ENCODE measurements around the gene DCD. TPM values are rescaled to one million over a fixed set of nuclear protein-coding genes. Genes with fewer than 3 reads are reported as not detected.

DCD gene
- total and polyA plus RNA-seq, 2 of the 8 experiments (the other 6 are each of a cell fraction or from before 2014, with no cell fraction given), result not detected

DNA sequence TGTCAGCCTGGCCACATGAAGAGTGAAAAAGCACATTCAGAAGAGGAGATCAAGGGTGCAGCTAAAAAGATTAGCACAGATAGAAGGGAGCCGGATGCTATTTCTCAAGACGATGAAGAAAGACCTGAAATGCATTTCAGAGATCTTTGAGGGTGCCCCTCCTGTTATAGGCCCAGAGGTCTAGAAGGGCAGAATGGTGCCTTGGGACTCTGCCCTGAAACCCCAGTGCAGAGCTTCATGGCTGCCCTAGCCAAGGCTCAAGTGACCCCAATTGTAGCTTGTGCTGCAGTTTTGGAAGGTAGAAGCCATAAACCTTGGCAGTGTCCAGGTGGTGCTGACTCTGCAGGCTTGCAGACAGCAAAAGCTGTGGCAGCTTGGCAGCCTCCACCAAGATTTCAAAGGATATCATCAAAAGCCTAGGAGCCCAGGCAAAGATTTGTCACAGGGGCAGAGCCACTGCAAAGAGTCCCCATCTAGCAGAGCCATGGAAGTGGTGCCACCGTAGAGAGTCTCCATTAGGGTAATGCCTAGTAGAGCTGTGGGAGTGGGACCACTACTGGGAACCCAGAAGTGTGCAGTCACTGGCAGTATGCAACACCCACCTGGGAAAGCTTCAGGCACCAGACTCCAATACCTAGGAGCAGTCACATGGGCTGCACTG, 19.8 kb downstream of the DCD start (continued):
- TF ChIP-seq SRF (IDR thresholded peaks at IDR 0.05; ENCODE audit: low read depth, low read length) (no peak), SIRT6 (IDR thresholded peaks at IDR 0.05; ENCODE audit: low read length) (no peak), POLR2A (IDR thresholded peaks at IDR 0.05; ENCODE audit: control extremely low read depth in 1 of 2, low read depth in 2 of 2, low read length in 2 of 2) (no peak), ZNF274 (IDR thresholded peaks at IDR 0.05; ENCODE audit: borderline replicate concordance, extremely low read depth, low read length) (no peak), RXRA (IDR thresholded peaks at IDR 0.05; ENCODE audit: insufficient read depth, low read depth, low read length) (no peak), HDAC6 (IDR thresholded peaks at IDR 0.05; ENCODE audit: low read depth, low read length) (no peak)
